ENCODE data around the gene CCDC90B. TPM values are rescaled to one million over a fixed set of nuclear protein-coding genes. Genes with fewer than 3 reads are reported as not detected.
A peak's percentile ranks its signal among the peaks of the same experiment; 100 is the strongest.

CCDC90B gene
- total and polyA plus RNA-seq, 2 of the 13 experiments (the other 11 are each of a cell fraction or from before 2014, with no cell fraction given): 17.1 to 46.1 TPM

- TF ChIP-seq TFDP2 (CRISPR knock-in tag; IDR thresholded peaks at IDR 0.05): no peak
- no peak for TF ChIP-seq LCORL (IDR thresholded peaks at IDR 0.05)
- TF ChIP-seq LCORL (CRISPR knock-in tag; IDR thresholded peaks at IDR 0.05): peak; percentile 59
- no peak for TF ChIP-seq DR1 (CRISPR knock-in tag; IDR thresholded peaks at IDR 0.05)
- TF ChIP-seq ZNF567 (CRISPR knock-in tag; IDR thresholded peaks at IDR 0.05; ENCODE audit: borderline replicate concordance): no peak
- TF ChIP-seq ZBTB34 (CRISPR knock-in tag; IDR thresholded peaks at IDR 0.05): no peak
- no peak for TF ChIP-seq DZIP1 (CRISPR knock-in tag; IDR thresholded peaks at IDR 0.05)
- TF ChIP-seq ZNF256 (CRISPR knock-in tag; conservative IDR thresholded peaks at IDR 0.05): no peak
- peak; percentile 90 for TF ChIP-seq RARA (CRISPR knock-in tag; IDR thresholded peaks at IDR 0.05)
- TF ChIP-seq ZNF687 (CRISPR knock-in tag; IDR thresholded peaks at IDR 0.05): no peak
- no peak for TF ChIP-seq E2F5 (CRISPR knock-in tag; conservative IDR thresholded peaks at IDR 0.05)
- TF ChIP-seq SMAD3 (CRISPR knock-in tag; IDR thresholded peaks at IDR 0.05): no peak
- no peak for TF ChIP-seq ZNF558 (CRISPR knock-in tag; IDR thresholded peaks at IDR 0.05; ENCODE audit: borderline replicate concordance)
- TF ChIP-seq RELA (CRISPR knock-in tag; IDR thresholded peaks at IDR 0.05): no peak
- TF ChIP-seq ZNF234 (CRISPR knock-in tag; conservative IDR thresholded peaks at IDR 0.05): no peak
- TF ChIP-seq ZNF362 (CRISPR knock-in tag; IDR thresholded peaks at IDR 0.05; ENCODE audit: borderline replicate concordance): no peak
- TF ChIP-seq ZNF451 (CRISPR knock-in tag; IDR thresholded peaks at IDR 0.05): no peak
- no peak for TF ChIP-seq XRCC5 (optimal IDR thresholded peaks at IDR 0.05; ENCODE audit: low read length)
- TF ChIP-seq MAX (IDR thresholded peaks at IDR 0.05): no peak
- TF ChIP-seq CEBPG (CRISPR knock-in tag; IDR thresholded peaks at IDR 0.05): peak; percentile 47
These were observed 33.2 kb downstream of the CCDC90B start (continued) for GRCh38 chr11:83252941-83253340.

Measured in HepG2 (cell line).